ENCODE data around the gene TRIM13.

GRCh38 chr13:49998714-49999624, 2.1 kb downstream of the TRIM13 start:
- TF ChIP-seq NFIC (IDR thresholded peaks at IDR 0.05) (no peak), CEBPB (IDR thresholded peaks at IDR 0.05) (no peak), TAF1 (IDR thresholded peaks at IDR 0.05; ENCODE audit: low read depth) (no peak), REST (IDR thresholded peaks at IDR 0.05; ENCODE audit: low read depth) (no peak), RAD21 (IDR thresholded peaks at IDR 0.05; ENCODE audit: low read depth) (no peak), EGR1 (IDR thresholded peaks at IDR 0.05) (no peak), MAX (IDR thresholded peaks at IDR 0.05) (no peak), TCF12 (IDR thresholded peaks at IDR 0.05; ENCODE audit: low read depth) (no peak), CREB1 (IDR thresholded peaks at IDR 0.05; ENCODE audit: low read depth) (no peak), USF1 (IDR thresholded peaks at IDR 0.05) (no peak), ZBTB7A (IDR thresholded peaks at IDR 0.05; ENCODE audit: low read depth) (no peak), FOXM1 (IDR thresholded peaks at IDR 0.05; ENCODE audit: borderline replicate concordance, low read depth) (no peak), EP300 (IDR thresholded peaks at IDR 0.05; ENCODE audit: borderline replicate concordance) (no peak), TEAD4 (IDR thresholded peaks at IDR 0.05) (no peak)

All from Ishikawa (cell line).